PC-3 (cell line): ENCODE measurements around the gene GFM2. TPM values are rescaled to one million over a fixed set of nuclear protein-coding genes. Genes with fewer than 3 reads are reported as not detected.

Source experiments
- ATAC-seq: fragments of 200-7000 bp; cut with Tn5 transposase; 2 replicates; pipeline ENCODE4 v1.9.1; 2020; ENCODE audit warnings: mild to moderate bottlenecking, moderate library complexity
- BruUV-seq: library from RNA; stranded (reverse); fragments of 400-500 nt; replicated peaks from 2 replicates; lab custom pipeline; 2021; lab: Mats Ljungman, UMichigan
- CTCF ChIA-PET: fragments of 300-600 bp; sonication (Branson Sonifier 250); formaldehyde crosslinking; loops from one replicate; lab custom pipeline; 2022; ENCODE audit warnings: antibody characterized with exemption; lab: Charles Lee
- POLR2A ChIA-PET: fragments of 300-600 bp; sonication (Branson Sonifier 250); formaldehyde crosslinking; loops from one replicate; lab custom pipeline; 2022; ENCODE audit warnings: antibody characterized with exemption; ENCODE audit not compliant: unreplicated experiment; lab: Charles Lee
- DNase-seq: peaks from one replicate; pipeline ENCODE4 v3.0.0-alpha.2; 2015
- H2AFZ ChIP-seq: fragments of 300-600 bp; sonication (generic); 2 replicates; pipeline ENCODE4 v1.6.0; 2016; ENCODE audit warnings: antibody characterized with exemption, low read length
- H3F3A ChIP-seq: fragments of 300-600 bp; sonication (generic); one replicate; pipeline ENCODE4 v1.6.0; 2017; ENCODE audit warnings: antibody characterized with exemption, low read length, control low read depth, mild to moderate bottlenecking; ENCODE audit not compliant: unreplicated experiment
- H3K27ac ChIP-seq: fragments of 300-600 bp; sonication (generic); 2 replicates; pipeline ENCODE4 v1.5.1; 2016; ENCODE audit warnings: mild to moderate bottlenecking, low read length
- H3K27me3 ChIP-seq: fragments of 300-600 bp; sonication (generic); 2 replicates; pipeline ENCODE4 v1.6.1; 2016; ENCODE audit warnings: low read length, mixed read lengths
- H3K36me3 ChIP-seq: fragments of 300-600 bp; sonication (generic); 2 replicates; pipeline ENCODE4 v1.6.1; 2016; ENCODE audit warnings: low read depth, mixed run types, low read length, mixed read lengths
- H3K4me1 ChIP-seq: fragments of 300-600 bp; sonication (generic); 2 replicates; pipeline ENCODE4 v1.5.1; 2016; ENCODE audit warnings: low read length; ENCODE audit not compliant: insufficient read depth
- H3K4me2 ChIP-seq: fragments of 300-600 bp; sonication (generic); 2 replicates; pipeline ENCODE4 v1.6.0; 2016; ENCODE audit warnings: low read length
- H3K4me3 ChIP-seq: fragments of 300-600 bp; sonication (generic); 2 replicates; pipeline ENCODE4 v1.5.1; 2016; ENCODE audit warnings: mild to moderate bottlenecking, low read length, mixed read lengths
- H3K79me2 ChIP-seq: fragments of 300-600 bp; sonication (generic); 2 replicates; pipeline ENCODE4 v1.6.1; 2017; ENCODE audit warnings: low read length, mixed read lengths
- H3K9ac ChIP-seq: fragments of 300-600 bp; sonication (generic); 2 replicates; pipeline ENCODE4 v1.6.0; 2016; ENCODE audit warnings: mild to moderate bottlenecking, low read length
- H3K9me2 ChIP-seq: fragments of 300-600 bp; sonication (generic); replicated peaks from 2 replicates; pipeline ENCODE4 v1.6.1; 2016; ENCODE audit warnings: mixed run types, low read length, mixed read lengths
- H3K9me3 ChIP-seq: fragments of 300-600 bp; sonication (generic); 2 replicates; pipeline ENCODE4 v1.6.1; 2016; ENCODE audit warnings: low read length, mixed read lengths
- H4K20me1 ChIP-seq: fragments of 300-600 bp; sonication (generic); 2 replicates; pipeline ENCODE4 v1.6.1; 2016; ENCODE audit warnings: low read length, mixed read lengths
- CTCF ChIP-seq: fragments of 300-600 bp; sonication (generic); conservative IDR thresholded peaks from 2 replicates; pipeline ENCODE4 v1.5.1; 2017; ENCODE audit warnings: antibody characterized with exemption, low read depth, mild to moderate bottlenecking, low read length
- EZH2 ChIP-seq: fragments of 300-600 bp; sonication (generic); IDR thresholded peaks from one replicate; pipeline ENCODE4 v1.6.1; 2017; ENCODE audit warnings: antibody characterized with exemption, mild to moderate bottlenecking, low read length; ENCODE audit not compliant: unreplicated experiment
- EZH2phosphoT487 ChIP-seq: fragments of 300-600 bp; sonication (generic); IDR thresholded peaks from 2 replicates; pipeline ENCODE4 v1.6.1; 2018; ENCODE audit warnings: mild to moderate bottlenecking, antibody characterized with exemption, low read length, borderline replicate concordance
- intact Hi-C: fragments of 100-400 bp; cut with micrococcal nuclease; formaldehyde crosslinking; loops from 2 replicates; pipeline ENCODE4 v1.9.0; 2023
- total RNA-seq: library from RNA; depleted of rRNA; stranded (reverse); fragments of >200 nt; gene quantifications from 2 replicates; pipeline ENCODE4 v1.2.3, GENCODE V29; 2014

GFM2 gene
- total RNA-seq, 1 experiment from 2014 or later: 36.8 TPM

GRCh38 chr5:74693191-74693590, 73.7 kb downstream of the GFM2 start:
- Histone ChIP-seq H3K4me1 (no peaks in the 10 kb centered on the region), H2AFZ (no peak overlapping the region), H3K9ac (no peak overlapping the region), H3K9me2 (no peaks in the 10 kb centered on the region), H3K27ac (no peak overlapping the region), H3F3A (no peaks in the 10 kb centered on the region), H4K20me1 (no peaks in the 10 kb centered on the region), H3K4me2 (no peak overlapping the region), H3K27me3 (no peaks in the 10 kb centered on the region), H3K9me3 (no peaks in the 10 kb centered on the region), H3K4me3 (no peak overlapping the region), H3K79me2 (no peaks in the 10 kb centered on the region), H3K36me3 (no peaks in the 10 kb centered on the region; the same call in 1 of the 2 replicates)
- DNase-seq (no peak), ATAC-seq (no peak)
- ChIA-PET POLR2A (no interaction called here), CTCF (no interaction called here)
- TF ChIP-seq EZH2 (no peak), EZH2phosphoT487 (no peak), CTCF (no peak)
- intact Hi-C loops: no loop called here
- no TSS peak for BruUV-seq

GRCh38 chr5:74686962-74687751, 79.8 kb downstream of the GFM2 start:
- BruUV-seq: no TSS peak

More at GRCh38 chr5:74686962-74687751, 79.8 kb downstream of the GFM2 start:
- Histone ChIP-seq H4K20me1 (no peaks in the 10 kb centered on the region), H3K79me2 (peaks cover 21% of the 10 kb centered on the region), H3K9me2 (no peaks in the 10 kb centered on the region), H3K9me3 (no peaks in the 10 kb centered on the region), H3K36me3 (no peaks in the 10 kb centered on the region), H2AFZ (no peak overlapping the region), H3K4me1 (peaks cover 18% of the 10 kb centered on the region; the same call in 1 of the 2 replicates), H3K9ac (no peak overlapping the region), H3K4me2 (peak overlapping the region; percentile 98), H3K27me3 (no peaks in the 10 kb centered on the region), H3F3A (no peaks in the 10 kb centered on the region), H3K27ac (no peak overlapping the region), H3K4me3 (no peak overlapping the region)
- CTCF ChIA-PET: no interaction called here
- DNase-seq (no peak), ATAC-seq (no peak)
- intact Hi-C loops: loop anchor here (5.0 kb wide), 1 partner anchor 230 kb away; no protein-coding TSS in a partner anchor
- TF ChIP-seq EZH2 (no peak), EZH2phosphoT487 (no peak), CTCF (no peak)
- POLR2A ChIA-PET: no interaction called here
